Caco-2 (cell line): ENCODE data around the gene ZYG11B. TPM values are rescaled to one million over a fixed set of nuclear protein-coding genes. Genes with fewer than 3 reads are reported as not detected.

Experiments used
- BruUV-seq: library from RNA; stranded (reverse); fragments of 400-500 nt; replicated peaks from 2 replicates; lab custom pipeline; 2021; lab: Mats Ljungman, UMichigan
- CTCF ChIA-PET: fragments of 300-600 bp; sonication (Branson Sonifier 250); formaldehyde crosslinking; loops from one replicate; lab custom pipeline; 2022; ENCODE audit warnings: antibody characterized with exemption; lab: Charles Lee
- POLR2A ChIA-PET: fragments of 300-600 bp; sonication (Branson Sonifier 250); formaldehyde crosslinking; loops from one replicate; lab custom pipeline; 2022; ENCODE audit warnings: antibody characterized with exemption; lab: Charles Lee
- DNase-seq, 2 experiments: peaks; one replicate each; pipeline versions ENCODE4 v3.0.0 to v3.0.0-alpha.2; 2020 to 2022
- H3K27me3 ChIP-seq: replicated peaks from 2 replicates; pipeline ENCODE4 v1.6.0; 2011; ENCODE audit warnings: low read length; ENCODE audit not compliant: control insufficient read depth, insufficient read depth
- H3K36me3 ChIP-seq: 2 replicates; pipeline ENCODE4 v1.5.1; 2011; ENCODE audit warnings: low read length; ENCODE audit not compliant: control insufficient read depth, insufficient read depth
- H3K4me1 ChIP-seq: fragments of 250-450 bp; sonication (Bioruptor Pico); 2 replicates; pipeline ENCODE4 v1.5.1; 2020; ENCODE audit warnings: mild to moderate bottlenecking
- H3K4me3 ChIP-seq: 2 replicates; pipeline ENCODE4 v1.5.1; 2011; ENCODE audit warnings: low read depth, mild to moderate bottlenecking, control low read depth, low read length
- H3K9me3 ChIP-seq: fragments of 250-450 bp; sonication (Bioruptor Pico); 2 replicates; pipeline ENCODE4 v1.5.1; 2020; ENCODE audit warnings: mild to moderate bottlenecking, moderate library complexity
- H3K27ac Mint-ChIP-seq: one replicate; pipeline ENCODE4 v1.8.0; 2022; ENCODE audit warnings: mixed read lengths; ENCODE audit not compliant: unreplicated experiment
- H3K27me3 Mint-ChIP-seq: one replicate; pipeline ENCODE4 v1.8.0; 2022; ENCODE audit warnings: mixed read lengths; ENCODE audit not compliant: insufficient read depth, unreplicated experiment
- H3K36me3 Mint-ChIP-seq: one replicate; pipeline ENCODE4 v1.8.0; 2022; ENCODE audit warnings: mild to moderate bottlenecking, mixed read lengths; ENCODE audit not compliant: insufficient read depth, unreplicated experiment
- H3K4me1 Mint-ChIP-seq: one replicate; pipeline ENCODE4 v1.8.0; 2022; ENCODE audit warnings: low read depth, mixed read lengths; ENCODE audit not compliant: unreplicated experiment
- H3K4me3 Mint-ChIP-seq: one replicate; pipeline ENCODE4 v1.8.0; 2022; ENCODE audit warnings: mild to moderate bottlenecking, moderate library complexity, mixed read lengths; ENCODE audit not compliant: unreplicated experiment
- H3K9me3 Mint-ChIP-seq: one replicate; pipeline ENCODE4 v1.8.0; 2022; ENCODE audit warnings: mixed read lengths; ENCODE audit not compliant: unreplicated experiment
- intact Hi-C: fragments of 100-400 bp; cut with micrococcal nuclease; formaldehyde crosslinking; loops from one replicate; pipeline ENCODE4 v1.10.0; 2022; ENCODE audit not compliant: unreplicated experiment
- total RNA-seq: library from RNA; stranded (reverse); gene quantifications from 2 replicates; pipeline ENCODE4 v1.2.3, GENCODE V29; 2022
- TF ChIP-seq, protein P1 (sequence below), 2 experiments: fragments of 200-600 bp in 1 of 2; IDR thresholded peaks; 1 replicate in 1 of 2; 2 replicates in 1 of 2; pipeline versions ENCODE4 v1.5.1 to v1.8.0; 2011 to 2022; ENCODE audit warnings: antibody characterized with exemption in 1 of 2, control low read depth in 1 of 2, inconsistent platforms in 1 of 2, low read depth in 1 of 2, low read length in 1 of 2, mild to moderate bottlenecking in 1 of 2, moderate library complexity in 1 of 2; ENCODE audit not compliant: insufficient read depth in 1 of 2, severe bottlenecking in 1 of 2, unreplicated experiment in 1 of 2

The ZYG11B gene
- total RNA-seq, 1 experiment from 2014 or later, result 15.8 TPM

DNA sequence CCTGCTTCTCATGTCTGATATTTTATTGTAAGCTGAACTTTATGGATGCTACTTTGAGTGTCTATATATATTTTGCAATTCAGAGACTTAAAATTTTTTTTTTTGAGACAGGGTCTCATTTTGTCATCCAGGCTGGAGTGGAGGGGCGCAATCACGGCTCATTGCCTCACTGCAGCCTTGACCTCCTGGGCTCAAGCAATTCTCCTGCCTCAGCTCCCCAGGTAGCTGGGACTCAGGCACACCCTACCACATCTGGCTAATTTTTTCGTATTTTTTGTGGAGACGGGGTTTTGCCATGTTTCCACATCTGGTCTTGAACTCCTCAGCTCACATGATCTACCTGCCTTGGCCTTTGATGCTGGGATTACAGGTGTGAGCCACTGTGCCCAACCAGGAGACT lies 124.7 kb downstream of the ZYG11B start:
- Histone ChIP-seq H3K4me1 (no peaks in the 10 kb centered on the region), H3K4me3 (no peak overlapping the region), H3K9me3 (no peaks in the 10 kb centered on the region), H3K27me3 (no peaks in the 10 kb centered on the region), H3K36me3 (no peaks in the 10 kb centered on the region)
- POLR2A ChIA-PET, result no interaction called here
- intact Hi-C loops, result no loop called here
- TF ChIP-seq, protein P1, sequence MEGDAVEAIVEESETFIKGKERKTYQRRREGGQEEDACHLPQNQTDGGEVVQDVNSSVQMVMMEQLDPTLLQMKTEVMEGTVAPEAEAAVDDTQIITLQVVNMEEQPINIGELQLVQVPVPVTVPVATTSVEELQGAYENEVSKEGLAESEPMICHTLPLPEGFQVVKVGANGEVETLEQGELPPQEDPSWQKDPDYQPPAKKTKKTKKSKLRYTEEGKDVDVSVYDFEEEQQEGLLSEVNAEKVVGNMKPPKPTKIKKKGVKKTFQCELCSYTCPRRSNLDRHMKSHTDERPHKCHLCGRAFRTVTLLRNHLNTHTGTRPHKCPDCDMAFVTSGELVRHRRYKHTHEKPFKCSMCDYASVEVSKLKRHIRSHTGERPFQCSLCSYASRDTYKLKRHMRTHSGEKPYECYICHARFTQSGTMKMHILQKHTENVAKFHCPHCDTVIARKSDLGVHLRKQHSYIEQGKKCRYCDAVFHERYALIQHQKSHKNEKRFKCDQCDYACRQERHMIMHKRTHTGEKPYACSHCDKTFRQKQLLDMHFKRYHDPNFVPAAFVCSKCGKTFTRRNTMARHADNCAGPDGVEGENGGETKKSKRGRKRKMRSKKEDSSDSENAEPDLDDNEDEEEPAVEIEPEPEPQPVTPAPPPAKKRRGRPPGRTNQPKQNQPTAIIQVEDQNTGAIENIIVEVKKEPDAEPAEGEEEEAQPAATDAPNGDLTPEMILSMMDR (IDR thresholded peaks at IDR 0.05; ENCODE audit: insufficient read depth in 1 of 2, low read depth in 1 of 2, low read length in 1 of 2, severe bottlenecking in 1 of 2, unreplicated experiment in 1 of 2), result no peak
- no peaks in the 10 kb centered on the region for H3K4me1 Mint-ChIP-seq
- no peak for DNase-seq
- H3K36me3 Mint-ChIP-seq, result peaks cover 5% of the 10 kb centered on the region
- no peaks in the 10 kb centered on the region for H3K27me3 Mint-ChIP-seq
- H3K27ac Mint-ChIP-seq, result no peak overlapping the region
- no peaks in the 10 kb centered on the region for H3K9me3 Mint-ChIP-seq
- H3K4me3 Mint-ChIP-seq, result no peak overlapping the region
- BruUV-seq, result no TSS peak
- CTCF ChIA-PET, result no interaction called here

DNA sequence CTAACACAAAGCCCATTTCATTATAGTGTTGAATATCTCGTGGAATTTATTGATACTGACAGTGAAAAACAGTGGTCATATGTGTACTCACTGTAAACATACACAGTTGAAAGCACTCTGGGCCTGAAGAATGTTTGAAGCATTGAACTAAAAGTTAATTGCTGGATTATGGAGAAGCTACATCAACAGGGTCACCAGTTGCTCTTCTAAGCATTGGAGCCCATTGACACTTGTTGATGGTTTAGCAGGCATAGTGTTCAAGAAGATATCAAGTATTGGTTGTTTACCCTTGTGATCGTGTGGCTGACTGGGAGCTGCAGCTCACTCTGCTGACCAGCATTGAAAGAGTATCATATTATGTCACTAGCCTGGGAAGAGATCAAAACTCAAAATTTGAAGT lies 126.6 kb downstream of the ZYG11B start:
- TF ChIP-seq, protein P1 (IDR thresholded peaks at IDR 0.05; ENCODE audit: insufficient read depth in 1 of 2, low read depth in 1 of 2, low read length in 1 of 2, severe bottlenecking in 1 of 2, unreplicated experiment in 1 of 2), result no peak
- H3K36me3 ChIP-seq, result no peaks in the 10 kb centered on the region
- H3K27ac Mint-ChIP-seq, result no peak overlapping the region
- POLR2A ChIA-PET, result no interaction called here
- intact Hi-C loops, result no loop called here
- no peak for DNase-seq
- no peaks in the 10 kb centered on the region for H3K9me3 Mint-ChIP-seq
- no peaks in the 10 kb centered on the region for H3K9me3 ChIP-seq
- H3K4me3 ChIP-seq, result no peak overlapping the region
- H3K27me3 ChIP-seq, result no peaks in the 10 kb centered on the region
- CTCF ChIA-PET, result no interaction called here
- no TSS peak for BruUV-seq
- no peaks in the 10 kb centered on the region for H3K4me1 ChIP-seq
- no peaks in the 10 kb centered on the region for H3K27me3 Mint-ChIP-seq
- no peak overlapping the region for H3K4me3 Mint-ChIP-seq
- H3K4me1 Mint-ChIP-seq, result no peaks in the 10 kb centered on the region
- no peaks in the 10 kb centered on the region for H3K36me3 Mint-ChIP-seq

DNA sequence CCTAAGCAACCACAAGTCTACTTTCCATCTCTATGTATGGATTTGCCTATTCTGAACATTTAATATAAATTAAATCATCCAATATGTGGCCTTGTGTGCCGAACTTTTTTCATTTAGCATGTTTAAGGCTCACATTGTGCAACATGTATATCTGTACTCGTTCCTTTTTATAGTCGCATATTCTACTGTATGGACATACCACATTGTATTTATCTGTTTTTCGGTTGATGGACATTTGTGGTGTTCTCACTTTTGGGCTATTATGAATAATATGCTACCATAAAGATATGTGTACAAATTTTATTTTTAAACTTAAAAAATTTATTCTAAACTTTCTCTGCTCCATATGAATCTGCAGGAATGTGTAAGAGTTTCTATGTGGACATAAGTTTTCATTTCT lies 129.3 kb downstream of the ZYG11B start:
- H3K4me1 Mint-ChIP-seq, result no peaks in the 10 kb centered on the region
- Histone ChIP-seq H3K27me3 (no peaks in the 10 kb centered on the region), H3K36me3 (no peaks in the 10 kb centered on the region), H3K4me1 (no peaks in the 10 kb centered on the region), H3K4me3 (no peak overlapping the region), H3K9me3 (no peaks in the 10 kb centered on the region)
- DNase-seq, result no peak
- ChIA-PET POLR2A (no interaction called here), CTCF (no interaction called here)
- no TSS peak for BruUV-seq
- TF ChIP-seq, protein P1 (IDR thresholded peaks at IDR 0.05; ENCODE audit: insufficient read depth in 1 of 2, low read depth in 1 of 2, low read length in 1 of 2, severe bottlenecking in 1 of 2, unreplicated experiment in 1 of 2), result no peak
- no peak overlapping the region for H3K27ac Mint-ChIP-seq
- no peaks in the 10 kb centered on the region for H3K36me3 Mint-ChIP-seq
- H3K9me3 Mint-ChIP-seq, result no peaks in the 10 kb centered on the region
- no peak overlapping the region for H3K4me3 Mint-ChIP-seq
- intact Hi-C loops, result no loop called here
- H3K27me3 Mint-ChIP-seq, result no peaks in the 10 kb centered on the region
